Activated T-helper 2 cell treated with anti-CD3 and anti-CD28 coated beads, Interferon-gamma antibody, Interleukin-2, Interleukin-4, amounts not matched to agents 10 μg/mL and 5 μg/mL and 100 μg/mL, durations not matched to agents 14 hours and 24 hours and 36 hours (primary cell): Measurements from ENCODE around the gene MYEOV. TPM values are rescaled to one million over a fixed set of nuclear protein-coding genes. Genes with fewer than 3 reads are reported as not detected.

Experiments used
- DNase-seq: peaks from one replicate; pipeline ENCODE4 v3.0.0; 2021; ENCODE audit warnings: low spot score
- H3K27ac Mint-ChIP-seq: one replicate; pipeline ENCODE4 v1.8.0; 2021; ENCODE audit warnings: mixed read lengths
- H3K27me3 Mint-ChIP-seq: one replicate; pipeline ENCODE4 v1.8.0; 2021; ENCODE audit warnings: low read depth, mixed read lengths
- H3K36me3 Mint-ChIP-seq: one replicate; pipeline ENCODE4 v1.8.0; 2021; ENCODE audit warnings: low read depth, mixed read lengths
- H3K4me1 Mint-ChIP-seq: one replicate; pipeline ENCODE4 v1.8.0; 2021; ENCODE audit warnings: low read depth, mixed read lengths
- H3K4me3 Mint-ChIP-seq: one replicate; pipeline ENCODE4 v1.8.0; 2021; ENCODE audit warnings: low read depth, mild to moderate bottlenecking, moderate library complexity, mixed read lengths
- H3K9me3 Mint-ChIP-seq: one replicate; pipeline ENCODE4 v1.8.0; 2021; ENCODE audit warnings: mixed read lengths
- intact Hi-C: fragments of 100-400 bp; cut with micrococcal nuclease; formaldehyde crosslinking; loops from one replicate; pipeline ENCODE4 v1.15.1; 2023
- total RNA-seq: library from RNA; stranded (reverse); gene quantifications from 2 replicates; pipeline ENCODE4 v1.2.3, GENCODE V29; 2022

The MYEOV gene
- total RNA-seq, 1 donor from 2014 or later = 0.09 TPM

DNA sequence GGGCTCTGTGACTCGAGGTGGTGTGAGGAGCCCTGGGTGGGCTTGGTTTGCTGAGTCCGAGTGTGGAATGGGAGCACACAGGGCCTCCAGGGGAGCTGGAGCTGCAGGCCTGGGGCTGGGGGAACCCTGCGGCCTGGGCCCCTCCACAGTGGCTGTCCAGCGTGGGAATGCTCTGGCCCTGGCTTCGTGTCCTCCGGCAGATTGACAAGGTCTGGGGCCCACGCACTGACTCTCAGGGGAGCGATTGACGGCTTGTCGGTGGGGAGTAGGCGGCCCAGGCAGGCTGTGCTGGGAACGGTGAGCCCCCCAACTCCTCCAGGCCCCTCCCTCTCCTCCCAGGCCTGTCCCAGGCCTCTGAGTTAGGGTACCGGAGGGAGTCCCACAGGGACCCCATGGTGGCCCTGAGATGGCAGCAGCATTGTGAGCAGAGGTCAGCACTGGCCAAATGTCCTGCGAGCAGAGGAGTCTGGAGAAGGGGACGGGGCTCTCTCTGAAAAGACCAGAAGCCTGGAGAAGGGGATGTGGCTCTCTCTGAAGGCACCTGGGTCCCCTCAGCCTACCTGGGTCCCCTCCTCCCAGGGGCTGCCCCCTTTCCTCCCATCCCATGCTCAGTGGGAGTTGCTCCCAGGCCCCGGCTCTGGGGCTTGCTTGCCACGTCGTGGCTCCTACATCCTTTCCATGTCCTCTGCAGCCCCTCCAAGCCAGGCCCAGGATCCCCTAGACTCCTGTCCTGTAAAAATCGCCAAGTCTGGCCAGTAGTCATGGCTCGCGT, 23.8 kb upstream of the MYEOV start:
- no peaks in the 10 kb centered on the region for H3K4me1 Mint-ChIP-seq
- intact Hi-C loops = no loop called here
- no peak overlapping the region for H3K27ac Mint-ChIP-seq
- no peak for DNase-seq
- H3K9me3 Mint-ChIP-seq = no peaks in the 10 kb centered on the region
- H3K4me3 Mint-ChIP-seq = no peak overlapping the region
- H3K27me3 Mint-ChIP-seq = peaks cover under 1% of the 10 kb centered on the region
- no peaks in the 10 kb centered on the region for H3K36me3 Mint-ChIP-seq

DNA sequence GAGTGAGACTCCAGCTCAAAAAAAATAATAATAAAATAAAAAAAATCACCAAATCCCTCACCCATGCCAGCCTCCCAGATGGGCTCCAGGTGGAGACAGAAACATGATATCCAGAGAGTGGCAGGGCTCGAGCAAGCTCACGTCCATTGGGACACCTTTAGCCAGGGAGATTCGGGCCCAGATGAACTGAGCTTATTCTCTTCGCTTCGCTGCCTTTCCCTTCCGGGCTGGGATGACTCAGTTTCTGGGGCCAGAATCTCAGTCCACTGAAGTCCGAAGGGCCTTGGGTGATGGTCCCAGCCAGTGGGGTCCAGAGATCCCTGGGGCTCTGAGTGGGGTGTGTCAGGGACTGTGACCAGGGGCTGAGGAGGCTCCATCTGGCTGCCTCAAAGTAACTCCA, 23.0 kb upstream of the MYEOV start:
- intact Hi-C loops = no loop called here
- Mint-ChIP-seq H3K4me3 (no peak overlapping the region), H3K27me3 (peaks cover 2% of the 10 kb centered on the region), H3K27ac (no peak overlapping the region), H3K4me1 (no peaks in the 10 kb centered on the region), H3K9me3 (no peaks in the 10 kb centered on the region), H3K36me3 (no peaks in the 10 kb centered on the region)
- no peak for DNase-seq

DNA sequence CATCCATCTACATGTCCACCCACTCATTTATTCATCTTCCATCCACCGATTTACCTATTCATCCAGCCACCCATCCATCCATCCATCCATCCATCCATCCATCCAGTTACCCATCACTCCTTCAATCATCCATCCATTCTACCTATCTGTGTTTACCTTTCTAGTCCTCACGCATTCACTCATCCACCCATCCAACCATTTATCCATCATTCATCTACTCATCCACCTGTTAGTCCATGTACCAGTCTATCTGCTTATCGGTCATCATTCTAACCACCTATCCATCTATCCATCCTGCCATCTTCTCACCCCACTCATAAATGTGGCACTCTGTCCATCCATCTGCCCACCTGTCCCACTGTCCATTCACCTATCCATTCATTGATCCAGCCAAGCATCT, 21.9 kb upstream of the MYEOV start:
- peaks cover 2% of the 10 kb centered on the region for H3K27me3 Mint-ChIP-seq
- H3K4me1 Mint-ChIP-seq = no peaks in the 10 kb centered on the region
- H3K4me3 Mint-ChIP-seq = no peak overlapping the region
- intact Hi-C loops = no loop called here
- H3K36me3 Mint-ChIP-seq = no peaks in the 10 kb centered on the region
- no peak overlapping the region for H3K27ac Mint-ChIP-seq
- H3K9me3 Mint-ChIP-seq = no peaks in the 10 kb centered on the region
- DNase-seq = no peak

DNA sequence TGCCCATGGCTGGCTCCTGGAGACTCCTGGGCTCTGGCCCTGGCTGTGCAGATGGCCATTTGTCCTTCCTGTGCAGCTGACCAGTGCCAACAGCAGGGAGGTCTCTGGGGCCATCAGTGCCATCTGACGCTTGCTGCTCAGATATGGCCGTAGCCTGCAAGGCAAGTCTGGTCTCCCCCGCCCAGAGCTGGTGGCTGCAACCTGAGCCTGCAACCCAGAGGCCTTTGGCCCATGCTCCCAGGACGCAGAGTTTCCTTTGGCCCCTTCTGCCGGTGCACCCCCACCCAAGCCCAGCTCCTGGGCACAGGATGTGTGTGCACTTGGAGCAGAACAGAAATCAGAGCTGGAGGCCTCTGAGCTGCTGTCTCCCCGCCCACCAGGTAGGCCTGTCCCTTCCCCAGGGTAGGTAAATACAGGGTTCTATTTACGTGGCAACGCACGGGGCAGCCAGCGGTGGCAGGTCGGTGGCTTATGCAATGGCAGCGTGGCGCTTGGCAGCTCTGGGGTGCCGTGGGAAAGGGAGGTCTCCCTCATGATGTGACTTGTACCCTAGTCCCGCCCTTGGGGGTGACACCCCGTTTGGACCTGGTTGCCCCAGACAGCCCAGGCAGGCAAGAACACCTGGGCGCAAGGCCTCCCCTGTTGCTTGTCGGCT, 21.0 kb upstream of the MYEOV start:
- H3K9me3 Mint-ChIP-seq = no peaks in the 10 kb centered on the region

DNA sequence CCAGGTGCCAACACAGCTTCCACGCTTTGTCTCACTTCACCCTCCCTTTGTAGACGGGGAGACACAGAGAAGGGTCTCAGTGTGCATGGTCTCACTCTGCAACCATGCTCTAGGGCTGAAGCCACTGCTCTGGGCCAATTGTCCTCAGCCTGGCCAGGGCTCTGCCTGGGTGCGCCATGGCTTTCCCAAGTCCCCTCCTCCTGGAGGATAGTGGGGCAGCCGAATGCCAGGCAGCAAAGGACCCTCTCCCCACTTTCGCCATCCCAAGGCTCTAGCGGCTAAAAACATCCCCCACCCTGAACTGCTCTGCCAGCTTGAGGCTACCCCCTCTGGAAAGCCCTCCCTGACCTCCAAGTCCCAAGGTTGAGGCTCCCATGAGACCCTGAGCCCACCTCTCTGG, 20.4 kb upstream of the MYEOV start:
- intact Hi-C loops = no loop called here
- Mint-ChIP-seq H3K4me1 (no peaks in the 10 kb centered on the region), H3K27ac (no peak overlapping the region), H3K4me3 (no peak overlapping the region), H3K27me3 (peaks cover 2% of the 10 kb centered on the region), H3K9me3 (no peaks in the 10 kb centered on the region), H3K36me3 (no peaks in the 10 kb centered on the region)
- DNase-seq = no peak

More for the DNA sequence above, 21.0 kb upstream of the MYEOV start:
- no peak for DNase-seq
- Mint-ChIP-seq H3K27ac (no peak overlapping the region), H3K36me3 (no peaks in the 10 kb centered on the region), H3K4me3 (no peak overlapping the region), H3K27me3 (peaks cover 2% of the 10 kb centered on the region), H3K4me1 (no peaks in the 10 kb centered on the region)
- intact Hi-C loops = no loop called here

DNA sequence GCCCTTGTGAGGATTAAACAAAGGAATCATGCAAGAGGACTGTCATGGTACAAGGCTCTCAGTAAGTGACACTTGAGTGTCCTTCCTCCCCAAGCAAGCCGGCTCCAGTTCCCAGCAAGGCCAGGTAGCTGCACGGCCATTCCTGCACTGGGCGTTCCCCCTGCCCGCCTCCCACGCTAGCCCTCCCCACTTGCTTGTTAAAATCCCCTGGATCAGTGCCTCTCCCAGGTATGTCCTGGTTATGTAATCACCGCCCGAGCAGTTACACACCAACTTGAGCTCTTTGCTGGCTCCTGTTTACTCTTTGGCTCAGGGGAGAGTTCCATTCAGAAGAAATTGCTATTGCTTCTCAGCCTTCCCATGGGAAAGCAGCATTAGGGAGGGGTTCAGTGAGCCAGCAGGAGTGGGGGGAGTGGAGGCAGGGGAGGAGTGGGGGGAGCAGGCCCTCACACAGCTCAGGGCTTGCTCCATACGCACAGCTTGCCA, 19.4 kb upstream of the MYEOV start:
- DNase-seq = no peak
- Mint-ChIP-seq H3K27me3 (peaks cover 2% of the 10 kb centered on the region), H3K4me3 (no peak overlapping the region), H3K36me3 (no peaks in the 10 kb centered on the region), H3K27ac (no peak overlapping the region), H3K9me3 (no peaks in the 10 kb centered on the region), H3K4me1 (no peaks in the 10 kb centered on the region)
- intact Hi-C loops = no loop called here

DNA sequence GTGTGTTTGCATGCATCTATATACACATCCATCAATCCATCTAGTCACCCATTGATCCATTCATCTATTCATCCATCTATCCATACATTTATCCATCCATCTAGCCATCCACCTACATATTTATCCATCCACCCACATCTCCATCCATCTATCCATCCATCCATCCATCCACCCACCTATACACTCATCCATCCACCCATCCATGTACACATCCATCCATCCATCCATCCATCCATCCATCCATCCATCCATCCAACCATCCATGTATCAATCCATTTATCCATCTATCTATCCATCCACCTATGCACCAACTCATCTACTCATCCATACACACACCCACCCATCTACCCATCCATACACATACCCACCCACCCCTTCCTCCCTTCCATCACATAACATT, 18.8 kb upstream of the MYEOV start:
- H3K9me3 Mint-ChIP-seq = no peaks in the 10 kb centered on the region
- H3K27me3 Mint-ChIP-seq = peaks cover 2% of the 10 kb centered on the region
- no peak overlapping the region for H3K27ac Mint-ChIP-seq
- no peak for DNase-seq
- H3K4me1 Mint-ChIP-seq = no peaks in the 10 kb centered on the region
- no peaks in the 10 kb centered on the region for H3K36me3 Mint-ChIP-seq
- intact Hi-C loops = no loop called here
- no peak overlapping the region for H3K4me3 Mint-ChIP-seq

DNA sequence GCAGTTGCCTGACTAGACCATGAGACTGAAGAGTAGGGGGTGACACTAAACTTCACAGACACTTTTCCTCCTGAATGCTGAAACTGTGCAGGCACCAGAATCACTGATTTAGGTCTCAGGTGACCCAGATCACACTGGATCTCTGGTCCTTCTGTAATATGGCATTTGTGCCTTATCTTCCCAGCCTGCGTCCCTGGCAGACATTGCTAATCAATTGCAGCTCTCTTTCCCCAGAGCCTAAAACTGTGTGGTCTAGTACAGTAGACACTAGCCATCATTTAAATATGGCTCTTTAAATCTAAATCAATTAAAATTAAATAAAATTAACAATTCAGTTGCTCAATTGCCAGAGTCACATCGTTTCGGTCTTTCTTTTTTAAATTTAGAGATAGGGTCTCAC, 17.8 kb upstream of the MYEOV start:
- no peaks in the 10 kb centered on the region for H3K4me1 Mint-ChIP-seq
- DNase-seq = no peak

DNA sequence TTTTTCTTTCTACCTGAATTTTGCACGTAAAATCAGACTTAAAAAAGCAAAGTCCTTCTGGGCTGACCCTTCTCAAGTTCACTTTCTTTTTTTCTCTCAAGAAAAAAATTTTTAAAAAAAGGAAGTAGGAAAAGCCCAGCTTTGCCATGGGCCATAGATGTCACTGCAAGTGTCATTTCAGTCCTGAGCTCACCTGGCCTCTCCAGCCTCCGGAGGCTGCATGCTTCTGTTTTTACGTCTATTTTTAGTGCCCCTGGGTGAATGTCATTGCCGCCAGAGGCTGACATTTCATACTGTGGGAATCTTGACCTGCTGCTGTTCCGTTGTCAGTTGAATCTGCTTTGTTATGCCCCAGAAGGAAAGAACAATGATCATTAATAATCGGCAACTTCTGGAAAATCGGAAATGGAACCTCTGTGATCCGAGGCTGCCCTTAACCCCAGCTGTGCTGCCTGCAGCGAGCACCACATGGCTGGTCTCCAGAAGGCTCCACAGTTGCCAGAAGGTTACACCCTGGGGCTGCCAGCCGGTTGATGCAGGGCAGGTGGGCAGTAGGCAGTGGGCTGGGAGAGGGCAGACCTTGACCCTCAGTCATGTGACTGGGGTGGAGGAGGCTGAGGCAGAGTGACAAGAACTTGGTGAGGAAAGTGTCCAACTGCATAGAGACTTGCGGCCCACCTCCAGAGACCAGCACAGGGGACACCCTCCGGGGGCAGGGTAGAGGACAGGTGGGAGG, 16.7 kb upstream of the MYEOV start:
- Mint-ChIP-seq H3K27me3 (peaks cover 2% of the 10 kb centered on the region), H3K4me1 (no peaks in the 10 kb centered on the region)
- intact Hi-C loops = no loop called here

More for the DNA sequence above, 17.8 kb upstream of the MYEOV start:
- intact Hi-C loops = no loop called here
- Mint-ChIP-seq H3K27ac (no peak overlapping the region), H3K36me3 (no peaks in the 10 kb centered on the region), H3K27me3 (peaks cover 2% of the 10 kb centered on the region), H3K9me3 (no peaks in the 10 kb centered on the region), H3K4me3 (no peak overlapping the region)

DNA sequence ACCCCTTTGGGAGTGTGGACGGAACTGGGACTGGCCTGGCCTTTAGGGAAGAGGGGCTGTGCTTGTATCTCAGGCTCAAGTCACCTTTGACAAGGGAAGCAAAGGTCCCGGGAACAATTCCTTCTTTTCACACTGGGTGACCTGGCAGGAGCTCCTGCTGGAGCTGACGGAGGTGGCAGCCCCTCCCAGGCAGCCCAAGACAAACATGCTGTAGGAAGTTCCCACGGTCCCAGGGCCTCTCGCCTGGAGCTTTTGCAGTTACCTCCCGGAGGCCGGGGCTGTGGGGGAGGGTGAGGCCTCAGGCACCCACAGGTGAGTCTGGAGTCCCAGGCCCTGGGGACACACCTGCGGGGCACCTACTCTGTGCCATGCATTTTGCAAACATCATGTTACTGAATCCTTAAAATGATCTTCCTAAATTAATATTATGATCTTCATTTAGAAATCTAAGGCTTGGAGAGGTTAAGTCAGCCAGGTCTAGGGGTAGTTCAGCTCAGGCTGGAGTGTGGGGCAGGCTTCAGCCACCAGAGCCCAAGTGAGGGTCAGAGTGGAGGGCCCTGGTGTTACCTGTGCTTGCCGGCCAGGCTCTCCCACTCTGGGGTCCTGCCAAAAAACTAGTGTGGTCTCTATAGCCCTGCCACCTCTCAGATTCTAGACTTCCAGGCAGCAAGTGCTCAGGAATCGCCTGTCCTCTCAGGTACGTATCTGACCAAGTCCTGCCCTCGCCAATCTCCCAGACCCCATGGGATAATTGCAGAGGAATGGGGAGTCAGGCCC, 15.7 kb upstream of the MYEOV start:
- H3K4me1 Mint-ChIP-seq = no peaks in the 10 kb centered on the region
- DNase-seq = no peak
- H3K9me3 Mint-ChIP-seq = no peaks in the 10 kb centered on the region
- peaks cover 2% of the 10 kb centered on the region for H3K27me3 Mint-ChIP-seq
- H3K4me3 Mint-ChIP-seq = no peak overlapping the region
- H3K27ac Mint-ChIP-seq = no peak overlapping the region
- H3K36me3 Mint-ChIP-seq = no peaks in the 10 kb centered on the region
- intact Hi-C loops = no loop called here

More for the DNA sequence above, 16.7 kb upstream of the MYEOV start:
- Mint-ChIP-seq H3K27ac (no peak overlapping the region), H3K4me3 (no peak overlapping the region), H3K9me3 (no peaks in the 10 kb centered on the region), H3K36me3 (no peaks in the 10 kb centered on the region)
- DNase-seq = no peak

DNA sequence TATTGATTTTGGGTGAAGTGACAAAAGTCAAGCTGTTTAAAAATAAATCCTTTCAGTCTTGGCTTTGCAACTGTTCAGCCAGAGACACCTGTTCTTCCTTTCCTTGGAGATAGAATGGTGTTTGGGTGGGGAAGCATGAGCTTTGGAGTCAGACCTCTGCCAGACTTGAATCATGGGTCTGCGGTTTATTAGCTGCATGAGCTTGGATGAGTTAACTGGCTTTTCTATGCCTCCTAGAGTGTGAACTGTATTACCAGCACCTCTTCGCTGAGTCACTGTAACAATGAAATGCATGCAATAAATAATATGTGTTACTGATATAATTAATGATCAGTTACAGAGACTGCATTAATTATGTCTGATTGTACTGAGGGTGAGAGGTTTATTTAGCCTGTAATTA, 13.5 kb upstream of the MYEOV start:
- Mint-ChIP-seq H3K4me3 (no peak overlapping the region), H3K36me3 (no peaks in the 10 kb centered on the region), H3K4me1 (no peaks in the 10 kb centered on the region), H3K27me3 (no peaks in the 10 kb centered on the region), H3K27ac (no peak overlapping the region), H3K9me3 (no peaks in the 10 kb centered on the region)
- DNase-seq = no peak
- intact Hi-C loops = no loop called here

DNA sequence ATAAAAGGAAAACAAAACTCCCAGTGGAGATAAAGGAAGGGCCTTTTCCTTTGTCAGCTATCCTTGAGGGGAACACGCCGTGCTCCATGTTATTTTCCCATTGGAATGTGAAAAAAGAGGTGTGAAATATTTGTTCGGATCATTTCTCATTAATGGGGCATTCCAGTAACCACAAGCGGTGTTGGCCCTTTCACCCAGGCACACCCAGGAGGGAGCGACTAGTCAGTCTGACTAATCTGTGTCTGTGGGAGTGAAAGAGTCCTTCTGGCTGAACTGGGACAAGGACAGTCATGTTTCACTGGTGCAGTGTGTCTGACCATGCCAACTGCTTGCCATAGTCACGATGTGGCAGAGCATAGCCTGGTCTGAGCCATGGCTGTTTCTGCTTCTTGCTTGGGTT, 13.0 kb upstream of the MYEOV start:
- Mint-ChIP-seq H3K4me3 (no peak overlapping the region), H3K27ac (no peak overlapping the region), H3K9me3 (no peaks in the 10 kb centered on the region), H3K27me3 (no peaks in the 10 kb centered on the region), H3K4me1 (no peaks in the 10 kb centered on the region), H3K36me3 (no peaks in the 10 kb centered on the region)
- intact Hi-C loops = no loop called here
- DNase-seq = no peak
